GM19467 (cell line): ENCODE measurements around the gene CACNA1H.

Experiments used
- ATAC-seq: cut with Tn5 transposase; IDR thresholded peaks from one replicate; pipeline ENCODE4 v1.9.1; 2021; ENCODE audit warnings: mild to moderate bottlenecking, moderate library complexity; ENCODE audit not compliant: unreplicated experiment

The CACNA1H gene

DNA sequence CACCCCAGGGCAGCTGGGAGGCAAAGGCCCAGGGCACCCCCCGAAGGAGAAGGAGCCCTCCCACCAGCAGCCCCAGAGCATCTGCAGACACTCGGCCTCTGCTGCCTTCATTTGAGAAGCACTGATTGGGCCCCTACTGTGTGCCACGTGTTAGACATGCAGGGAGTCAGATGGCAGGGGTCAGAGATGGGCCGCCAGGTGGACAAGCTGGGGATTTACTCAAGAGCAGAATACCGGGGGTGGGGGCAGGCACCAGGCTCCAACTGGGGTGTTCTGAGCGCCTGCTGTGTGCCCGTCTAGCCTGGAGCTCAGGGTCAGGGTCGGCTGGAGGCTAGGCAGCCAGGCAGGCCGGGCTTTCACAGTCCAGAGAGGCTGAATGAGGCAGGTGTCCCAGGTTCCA is 53.4 kb downstream of the CACNA1H start:
- no peak for ATAC-seq

- no peak for ATAC-seq
Measured at GRCh38 chr16:1206786-1207185, 53.9 kb downstream of the CACNA1H start.

- no peak for ATAC-seq
Measured at GRCh38 chr16:1208239-1208830, 55.4 kb downstream of the CACNA1H start.

DNA sequence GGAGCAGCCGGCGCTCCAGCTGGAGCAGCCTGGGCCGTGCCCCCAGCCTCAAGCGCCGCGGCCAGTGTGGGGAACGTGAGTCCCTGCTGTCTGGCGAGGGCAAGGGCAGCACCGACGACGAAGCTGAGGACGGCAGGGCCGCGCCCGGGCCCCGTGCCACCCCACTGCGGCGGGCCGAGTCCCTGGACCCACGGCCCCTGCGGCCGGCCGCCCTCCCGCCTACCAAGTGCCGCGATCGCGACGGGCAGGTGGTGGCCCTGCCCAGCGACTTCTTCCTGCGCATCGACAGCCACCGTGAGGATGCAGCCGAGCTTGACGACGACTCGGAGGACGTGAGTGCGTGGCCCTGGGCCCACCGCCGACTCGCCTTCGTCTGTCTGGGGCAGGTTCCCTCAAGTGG is 56.2 kb downstream of the CACNA1H start:
- ATAC-seq: no peak

GRCh38 chr16:1210461-1210860 is 57.6 kb downstream of the CACNA1H start:
- ATAC-seq: no peak

GRCh38 chr16:1211451-1212268 is 58.8 kb downstream of the CACNA1H start:
- ATAC-seq: no peak

GRCh38 chr16:1212616-1213194 is 59.8 kb downstream of the CACNA1H start:
- ATAC-seq: no peak

- ATAC-seq: no peak
Measured at GRCh38 chr16:1213231-1213630, 60.3 kb downstream of the CACNA1H start.

- ATAC-seq: no peak
Measured at GRCh38 chr16:1213796-1214372, 61.0 kb downstream of the CACNA1H start.

GRCh38 chr16:1214719-1215118 is 61.8 kb downstream of the CACNA1H start:
- ATAC-seq: no peak

- no peak for ATAC-seq
Measured at GRCh38 chr16:1215574-1216295, 62.8 kb downstream of the CACNA1H start.

GRCh38 chr16:1216296-1216619 is 63.4 kb downstream of the CACNA1H start:
- ATAC-seq: no peak

DNA sequence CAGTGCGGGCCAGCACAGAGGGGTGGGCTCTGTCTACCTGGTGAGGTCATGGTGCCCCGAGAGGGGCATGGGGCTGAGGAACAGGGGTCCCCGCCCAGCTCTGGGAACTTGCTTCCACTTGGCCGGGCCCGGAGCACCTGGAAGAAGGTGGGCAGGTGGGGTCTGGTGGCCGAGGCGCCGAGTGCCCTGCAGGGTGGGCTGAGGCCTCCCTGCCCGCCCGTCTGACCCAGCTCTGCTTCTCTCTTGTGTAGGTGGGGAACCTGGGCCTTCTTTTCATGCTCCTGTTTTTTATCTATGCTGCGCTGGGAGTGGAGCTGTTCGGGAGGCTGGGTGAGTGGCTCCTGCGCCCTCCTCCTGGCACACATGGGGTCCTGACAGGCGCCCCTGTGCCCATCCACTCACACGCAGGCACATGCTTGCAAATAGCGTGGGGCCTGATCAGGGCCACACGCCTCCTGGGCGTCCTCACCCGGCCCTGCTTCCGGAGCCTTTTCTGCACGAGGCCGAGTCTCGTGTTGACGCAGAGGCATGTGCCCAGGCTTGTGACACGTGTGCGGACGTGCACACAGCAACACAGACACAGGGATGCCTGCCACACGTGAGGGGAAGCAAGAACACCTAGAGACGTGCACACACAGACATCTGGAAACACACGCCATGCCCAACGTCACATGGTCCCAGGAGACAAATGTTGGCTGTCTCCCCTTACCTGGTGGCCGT is 63.9 kb downstream of the CACNA1H start:
- no peak for ATAC-seq

GRCh38 chr16:1217526-1217925 is 64.6 kb downstream of the CACNA1H start:
- no peak for ATAC-seq

GRCh38 chr16:1218061-1218929 is 65.4 kb downstream of the CACNA1H start:
- no peak for ATAC-seq

DNA sequence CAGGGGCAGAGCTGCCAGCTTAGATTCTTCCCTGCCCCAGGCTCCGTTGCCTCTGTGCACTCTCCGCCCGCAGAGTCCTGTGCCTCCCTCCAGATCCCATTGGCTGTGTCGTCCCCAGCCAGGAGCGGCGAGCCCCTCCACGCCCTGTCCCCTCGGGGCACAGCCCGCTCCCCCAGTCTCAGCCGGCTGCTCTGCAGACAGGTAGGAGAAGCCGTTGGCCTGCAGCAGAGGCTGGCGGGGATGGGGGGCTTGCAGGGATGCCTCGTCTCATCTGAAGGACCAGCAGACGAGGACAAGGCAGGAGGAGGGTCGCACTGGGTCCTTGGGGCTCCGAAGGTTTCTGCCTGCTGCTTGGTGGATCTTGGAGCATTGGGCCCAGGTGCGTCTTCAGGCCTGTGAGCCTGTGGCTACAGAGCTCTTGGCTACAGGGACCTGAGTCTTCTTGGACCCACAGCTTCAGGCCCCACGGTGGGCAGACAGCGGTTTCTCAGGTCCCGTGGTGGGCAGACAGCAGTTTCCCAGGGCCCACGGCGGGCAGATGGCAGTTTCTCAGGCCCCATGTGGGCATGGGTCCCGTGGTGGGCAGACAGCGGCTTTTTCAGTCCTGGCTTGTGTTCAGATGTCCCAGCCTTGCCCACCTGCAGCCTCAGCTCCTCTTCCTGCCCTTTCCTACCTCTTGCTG is 66.2 kb downstream of the CACNA1H start:
- ATAC-seq: no peak

- no peak for ATAC-seq
Measured at GRCh38 chr16:1220098-1220728, 67.3 kb downstream of the CACNA1H start.

DNA sequence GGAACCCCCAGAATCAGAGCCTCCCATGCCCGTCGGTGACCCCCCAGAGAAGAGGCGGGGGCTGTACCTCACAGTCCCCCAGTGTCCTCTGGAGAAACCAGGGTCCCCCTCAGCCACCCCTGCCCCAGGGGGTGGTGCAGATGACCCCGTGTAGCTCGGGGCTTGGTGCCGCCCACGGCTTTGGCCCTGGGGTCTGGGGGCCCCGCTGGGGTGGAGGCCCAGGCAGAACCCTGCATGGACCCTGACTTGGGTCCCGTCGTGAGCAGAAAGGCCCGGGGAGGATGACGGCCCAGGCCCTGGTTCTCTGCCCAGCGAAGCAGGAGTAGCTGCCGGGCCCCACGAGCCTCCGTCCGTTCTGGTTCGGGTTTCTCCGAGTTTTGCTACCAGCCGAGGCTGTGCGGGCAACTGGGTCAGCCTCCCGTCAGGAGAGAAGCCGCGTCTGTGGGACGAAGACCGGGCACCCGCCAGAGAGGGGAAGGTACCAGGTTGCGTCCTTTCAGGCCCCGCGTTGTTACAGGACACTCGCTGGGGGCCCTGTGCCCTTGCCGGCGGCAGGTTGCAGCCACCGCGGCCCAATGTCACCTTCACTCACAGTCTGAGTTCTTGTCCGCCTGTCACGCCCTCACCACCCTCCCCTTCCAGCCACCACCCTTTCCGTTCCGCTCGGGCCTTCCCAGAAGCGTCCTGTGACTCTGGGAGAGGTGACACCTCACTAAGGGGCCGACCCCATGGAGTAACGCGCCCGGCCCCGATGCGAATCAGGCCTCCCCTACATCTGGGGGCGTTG is 68.1 kb downstream of the CACNA1H start:
- no peak for ATAC-seq
